Vagina (tissue), 2 donors: Measurements from ENCODE around the gene CYYR1.

ENCODE experiments used
- POLR2AphosphoS5 ChIP-seq, 2 donors: sonication (generic); formaldehyde crosslinking; IDR thresholded peaks; one replicate each; pipeline ENCODE4 v1.9.0; 2017; ENCODE audit warnings: antibody characterized with exemption in 2 of 2, mild to moderate bottlenecking in 2 of 2, low read depth in 1 of 2; ENCODE audit not compliant: insufficient read depth in 1 of 2
- TF ChIP-seq, protein P1 (sequence below), 3 experiments: fragments of 450-650 bp in 2 of 3; fragments of 200-600 bp in 1 of 3; sonication (generic) in 1 of 3; IDR thresholded peaks; one replicate each; pipeline ENCODE4 v1.5.1; 2017 to 2019; ENCODE audit warnings: antibody characterized with exemption in 3 of 3, mild to moderate bottlenecking in 2 of 3, moderate library complexity in 2 of 3

DNA sequence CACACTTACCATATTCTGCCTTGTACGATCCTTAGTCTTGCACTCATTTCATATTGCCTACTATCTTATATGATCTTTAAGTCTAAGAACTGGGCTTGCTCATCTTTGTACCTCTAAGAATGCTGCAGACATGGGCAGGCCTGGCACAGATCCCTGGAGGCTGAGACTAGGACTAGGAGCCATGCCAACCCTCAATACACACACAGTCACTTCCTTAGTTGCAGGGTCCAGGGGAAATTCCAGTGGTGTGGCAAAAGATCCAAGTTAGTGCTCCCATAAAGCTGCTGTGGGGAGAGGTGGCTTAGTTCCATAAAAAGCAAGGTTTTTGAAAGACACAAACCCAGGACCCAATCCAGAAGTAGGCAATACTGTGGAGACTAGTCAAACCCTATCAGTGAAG, 59.9 kb downstream of the CYYR1 start:
- TF ChIP-seq, protein P1, sequence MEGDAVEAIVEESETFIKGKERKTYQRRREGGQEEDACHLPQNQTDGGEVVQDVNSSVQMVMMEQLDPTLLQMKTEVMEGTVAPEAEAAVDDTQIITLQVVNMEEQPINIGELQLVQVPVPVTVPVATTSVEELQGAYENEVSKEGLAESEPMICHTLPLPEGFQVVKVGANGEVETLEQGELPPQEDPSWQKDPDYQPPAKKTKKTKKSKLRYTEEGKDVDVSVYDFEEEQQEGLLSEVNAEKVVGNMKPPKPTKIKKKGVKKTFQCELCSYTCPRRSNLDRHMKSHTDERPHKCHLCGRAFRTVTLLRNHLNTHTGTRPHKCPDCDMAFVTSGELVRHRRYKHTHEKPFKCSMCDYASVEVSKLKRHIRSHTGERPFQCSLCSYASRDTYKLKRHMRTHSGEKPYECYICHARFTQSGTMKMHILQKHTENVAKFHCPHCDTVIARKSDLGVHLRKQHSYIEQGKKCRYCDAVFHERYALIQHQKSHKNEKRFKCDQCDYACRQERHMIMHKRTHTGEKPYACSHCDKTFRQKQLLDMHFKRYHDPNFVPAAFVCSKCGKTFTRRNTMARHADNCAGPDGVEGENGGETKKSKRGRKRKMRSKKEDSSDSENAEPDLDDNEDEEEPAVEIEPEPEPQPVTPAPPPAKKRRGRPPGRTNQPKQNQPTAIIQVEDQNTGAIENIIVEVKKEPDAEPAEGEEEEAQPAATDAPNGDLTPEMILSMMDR (IDR thresholded peaks at IDR 0.05) = no peak
- no peak for TF ChIP-seq POLR2AphosphoS5 (IDR thresholded peaks at IDR 0.05; ENCODE audit: insufficient read depth in 1 of 2, low read depth in 1 of 2)
